H54 (cell line): Measurements from ENCODE around the gene PLAAT1.

Experiments used
- DNase-seq: peaks from one replicate; pipeline ENCODE4 v3.0.0; 2011; ENCODE audit warnings: low spot score, mixed read lengths; ENCODE audit not compliant: insufficient read length
- FAIRE-seq: peaks from 3 replicates; lab custom pipeline; 2011; peaks lifted over from hg19 to GRCh38; lab: Jason Lieb, UNC
- POLR2A ChIP-seq: IDR thresholded peaks from 2 replicates; pipeline ENCODE4 v1.6.1; 2011; ENCODE audit warnings: low read depth, mild to moderate bottlenecking, low read length

PLAAT1 gene

DNA sequence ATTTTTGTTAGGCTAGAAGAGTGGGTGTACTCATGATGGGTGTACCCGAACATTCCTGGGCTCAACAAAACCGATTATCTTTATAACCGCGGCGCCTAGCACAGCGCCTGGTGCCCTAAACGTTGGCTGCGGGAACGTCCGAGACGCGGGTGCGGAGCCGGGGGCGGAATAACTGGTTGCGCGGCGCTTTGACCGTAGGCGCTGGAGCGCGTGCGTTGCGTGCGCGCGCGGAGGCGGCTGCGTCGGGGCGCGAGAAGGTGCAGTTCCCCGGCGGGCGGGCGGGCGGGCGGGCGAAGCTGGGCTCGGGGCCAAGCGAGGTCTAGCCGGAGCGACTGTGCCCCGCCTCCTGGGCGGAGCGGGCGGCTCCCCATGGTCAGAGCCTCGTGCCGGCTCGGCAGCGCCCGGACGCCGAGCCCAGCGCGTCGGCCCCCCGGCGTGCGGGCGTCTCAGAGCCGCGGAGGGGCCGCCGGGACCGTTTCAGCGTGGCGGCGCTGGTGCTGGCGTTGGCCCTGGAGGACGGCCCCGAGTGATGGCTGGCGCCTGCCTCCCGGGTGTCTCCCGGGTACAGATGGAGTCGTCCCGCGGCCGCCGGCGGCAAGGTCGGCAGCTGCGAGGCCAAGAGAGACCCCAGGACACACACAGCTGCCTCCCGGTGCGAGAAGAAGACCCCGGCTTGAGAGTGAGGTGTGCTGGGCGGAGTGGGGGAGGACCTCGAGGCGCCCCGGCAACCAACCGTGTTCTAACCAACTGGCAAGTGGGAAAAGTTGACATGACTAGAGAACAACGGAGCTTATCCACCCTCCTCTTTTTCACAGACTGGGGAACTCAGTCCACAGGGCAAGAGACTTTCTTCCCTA, at the start of gene PLAAT1:
TSS of gene PLAAT1 (plus strand) at position 373 of the 857 bp plus-strand sequence. CDS start 14,429 bp downstream, outside the sequence.
- peak; percentile 44 for TF ChIP-seq POLR2A
- peak; percentile 88 for DNase-seq
- FAIRE-seq, result peak; percentile 91

DNA sequence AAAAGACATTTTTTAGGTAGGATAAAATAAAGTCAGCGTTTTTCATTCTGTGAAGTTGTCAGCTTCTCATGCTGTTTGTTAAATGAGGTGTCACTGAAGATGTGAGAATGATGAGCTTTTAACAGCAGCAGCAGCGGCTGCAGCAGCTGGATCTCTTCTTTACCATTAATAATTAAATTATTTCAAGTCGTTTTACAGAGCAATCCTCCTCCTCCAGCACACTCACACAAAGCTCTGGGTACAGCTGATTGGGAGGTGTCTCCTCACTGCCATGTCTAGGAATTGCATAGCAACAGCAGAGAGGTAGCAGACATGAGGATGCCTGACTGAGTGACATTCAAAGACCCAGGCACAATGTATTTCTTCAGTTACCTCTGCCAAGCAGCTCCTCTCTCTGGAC, 46.7 kb upstream of the PLAAT1 start:
- DNase-seq (no peak), FAIRE-seq (no peak)
- TF ChIP-seq POLR2A, result no peak

DNA sequence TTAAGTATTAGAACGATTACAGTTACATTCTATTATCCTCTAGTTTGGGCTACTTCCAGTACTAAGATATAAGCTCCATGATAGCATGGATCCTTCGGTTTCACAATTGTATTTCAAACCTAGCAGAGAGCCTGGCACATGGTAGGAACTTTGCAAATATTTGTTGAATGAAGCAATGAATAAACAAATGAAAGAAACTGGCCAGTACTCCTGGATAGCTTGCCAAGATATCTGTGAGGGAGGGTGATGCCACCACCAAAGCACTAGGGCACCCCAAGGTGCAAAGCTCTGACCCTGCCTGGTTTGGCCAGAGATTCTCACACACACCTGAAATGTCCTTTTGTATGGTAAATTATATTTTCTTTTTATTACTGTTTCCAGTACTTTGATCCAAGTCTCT, 44.3 kb upstream of the PLAAT1 start:
- FAIRE-seq, result no peak
- no peak for DNase-seq
- no peak for TF ChIP-seq POLR2A

DNA sequence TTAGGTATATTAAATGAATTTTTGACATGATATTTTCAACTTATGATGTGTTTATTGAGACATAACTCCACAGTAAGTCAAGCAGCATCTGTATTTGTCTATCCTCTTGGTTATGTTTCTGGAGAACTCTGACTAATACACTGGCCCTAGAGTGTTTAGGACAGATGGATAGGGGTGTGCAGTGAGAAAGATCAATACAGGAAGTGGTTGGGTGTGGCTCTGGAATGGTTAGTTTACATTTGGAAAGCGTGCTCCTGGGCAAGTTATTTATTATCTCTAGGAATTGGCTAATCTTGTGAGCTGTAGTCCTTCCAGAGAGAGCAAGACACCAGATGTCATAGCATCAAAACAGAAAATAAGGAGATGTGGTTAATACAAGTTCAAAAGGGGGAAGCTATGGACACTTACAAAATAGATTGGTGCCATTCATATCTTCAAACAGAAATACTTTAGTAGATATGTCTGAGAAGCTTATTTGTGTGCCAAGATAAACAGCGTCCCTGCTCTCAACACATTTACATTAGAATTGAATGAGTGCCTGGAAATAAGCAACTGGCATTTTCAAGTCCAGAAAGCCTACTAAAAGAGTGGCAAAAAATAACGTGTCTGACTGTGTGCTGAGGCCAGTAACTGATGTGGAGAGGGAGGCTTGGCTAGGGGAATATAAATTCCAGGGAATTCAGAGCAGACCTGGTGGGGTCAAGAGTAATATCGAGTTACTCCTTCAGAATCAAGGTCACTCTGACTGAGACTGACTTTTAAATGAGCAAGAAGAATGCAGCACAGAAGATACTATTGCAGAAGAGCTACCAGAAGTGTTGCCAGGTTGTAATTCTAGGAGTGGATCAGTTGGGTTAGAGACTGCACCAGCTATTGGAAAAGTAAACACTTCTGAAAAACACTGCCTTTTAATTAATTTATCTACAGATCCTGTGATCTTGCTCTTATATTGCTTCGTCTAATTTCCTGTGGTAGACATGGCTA, 33.4 kb upstream of the PLAAT1 start:
- TF ChIP-seq POLR2A, result no peak
- DNase-seq (no peak), FAIRE-seq (no peak)

DNA sequence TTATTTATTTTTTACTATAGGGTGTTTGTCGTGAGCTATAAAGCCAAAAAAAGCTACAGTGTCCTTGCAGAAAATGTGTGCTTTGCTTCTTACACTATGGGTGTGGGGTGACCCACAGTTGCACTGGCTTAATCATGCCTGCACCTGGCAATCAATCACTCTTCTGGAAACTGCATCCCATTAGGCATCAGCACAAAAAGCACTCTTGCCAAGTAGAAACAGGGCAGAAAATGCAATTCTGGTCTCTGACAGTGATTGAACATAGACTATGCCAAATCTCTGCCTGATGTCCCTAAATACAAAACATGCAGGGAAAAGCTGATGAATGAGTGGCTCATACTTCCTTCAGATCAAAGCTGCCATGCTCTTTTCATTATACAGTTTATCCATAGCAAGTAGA, 30.4 kb upstream of the PLAAT1 start:
- FAIRE-seq (no peak), DNase-seq (no peak)

DNA sequence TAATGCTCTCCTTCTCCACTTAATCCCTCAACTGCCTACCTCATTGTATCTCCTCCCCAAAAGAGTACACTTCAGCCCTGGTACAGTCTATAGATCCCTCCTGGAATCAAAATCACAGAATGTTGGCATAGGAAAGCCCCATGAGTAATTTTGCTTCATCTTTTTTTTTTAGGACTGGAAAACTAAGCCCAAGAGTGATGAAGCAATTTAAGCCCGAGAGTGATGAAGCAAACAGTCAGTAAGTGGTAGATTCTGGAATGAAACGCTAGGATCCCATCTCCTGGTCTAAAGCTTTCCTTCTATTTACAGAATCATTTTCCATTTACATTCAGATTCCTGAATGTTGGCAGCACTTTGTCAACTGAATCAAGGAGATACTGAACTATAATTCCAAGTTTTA, 29.8 kb upstream of the PLAAT1 start:
- no peak for DNase-seq
- TF ChIP-seq POLR2A, result no peak
- FAIRE-seq, result no peak

More for the DNA sequence above, 30.4 kb upstream of the PLAAT1 start:
- TF ChIP-seq POLR2A, result no peak

DNA sequence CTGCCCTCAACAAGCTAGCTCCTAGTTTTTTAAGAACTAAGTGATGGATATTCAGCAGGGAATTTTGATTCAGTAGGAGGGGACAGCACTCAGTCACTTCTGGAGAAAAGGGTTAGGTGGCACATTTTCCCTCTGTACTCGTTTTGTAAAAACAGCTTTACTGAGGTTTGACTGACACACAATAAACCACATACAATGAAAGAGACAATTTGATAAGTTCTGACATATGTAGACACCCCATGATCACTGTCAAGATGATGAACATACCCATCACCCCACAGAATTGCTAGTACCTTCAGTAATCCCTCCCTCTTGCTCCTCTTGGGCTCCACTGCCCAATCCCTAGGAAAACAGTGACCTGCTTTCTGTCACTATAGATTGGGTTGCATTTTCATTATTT, 29.0 kb upstream of the PLAAT1 start:
- DNase-seq, result no peak
- no peak for TF ChIP-seq POLR2A
- FAIRE-seq, result no peak

DNA sequence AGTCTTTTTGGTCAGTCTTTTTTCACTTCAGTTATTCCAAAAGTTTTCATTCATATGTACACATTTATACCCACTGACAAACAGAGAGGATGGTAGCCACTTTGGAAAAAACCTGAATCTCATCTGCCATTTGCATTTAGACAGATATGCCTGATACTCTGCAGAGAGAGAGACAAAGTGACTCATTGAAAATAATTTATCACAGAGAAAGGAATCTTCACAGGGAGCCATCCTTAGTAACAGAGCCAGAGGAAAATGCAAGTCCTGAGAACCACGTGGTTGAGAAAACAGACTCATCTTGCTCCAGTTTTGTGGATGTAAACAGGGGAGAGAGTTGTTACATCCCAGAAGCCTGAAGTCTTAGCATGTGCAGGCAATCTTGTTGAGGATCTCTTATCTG, 28.2 kb upstream of the PLAAT1 start:
- FAIRE-seq (no peak), DNase-seq (no peak)
- TF ChIP-seq POLR2A, result no peak

DNA sequence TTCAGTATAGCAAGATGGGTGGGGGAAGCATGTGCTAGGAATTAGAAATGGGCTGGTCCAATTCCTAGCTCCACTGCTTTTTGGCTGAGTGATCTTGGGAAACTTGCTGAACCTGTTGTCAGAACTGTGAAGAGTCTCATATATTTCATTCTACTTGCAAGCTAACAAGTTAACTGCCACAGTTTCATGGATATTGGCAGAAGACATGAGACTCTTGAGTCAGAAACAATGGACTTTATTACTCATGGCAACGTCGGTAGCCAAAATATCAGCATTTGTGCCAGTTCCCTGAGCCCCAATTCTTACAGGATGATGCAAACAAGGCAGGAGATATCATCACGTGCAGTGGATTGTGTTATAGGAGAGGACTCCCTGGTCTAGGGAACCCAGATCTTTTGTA, 26.6 kb upstream of the PLAAT1 start:
- DNase-seq, result no peak
- FAIRE-seq, result no peak
- TF ChIP-seq POLR2A, result no peak

DNA sequence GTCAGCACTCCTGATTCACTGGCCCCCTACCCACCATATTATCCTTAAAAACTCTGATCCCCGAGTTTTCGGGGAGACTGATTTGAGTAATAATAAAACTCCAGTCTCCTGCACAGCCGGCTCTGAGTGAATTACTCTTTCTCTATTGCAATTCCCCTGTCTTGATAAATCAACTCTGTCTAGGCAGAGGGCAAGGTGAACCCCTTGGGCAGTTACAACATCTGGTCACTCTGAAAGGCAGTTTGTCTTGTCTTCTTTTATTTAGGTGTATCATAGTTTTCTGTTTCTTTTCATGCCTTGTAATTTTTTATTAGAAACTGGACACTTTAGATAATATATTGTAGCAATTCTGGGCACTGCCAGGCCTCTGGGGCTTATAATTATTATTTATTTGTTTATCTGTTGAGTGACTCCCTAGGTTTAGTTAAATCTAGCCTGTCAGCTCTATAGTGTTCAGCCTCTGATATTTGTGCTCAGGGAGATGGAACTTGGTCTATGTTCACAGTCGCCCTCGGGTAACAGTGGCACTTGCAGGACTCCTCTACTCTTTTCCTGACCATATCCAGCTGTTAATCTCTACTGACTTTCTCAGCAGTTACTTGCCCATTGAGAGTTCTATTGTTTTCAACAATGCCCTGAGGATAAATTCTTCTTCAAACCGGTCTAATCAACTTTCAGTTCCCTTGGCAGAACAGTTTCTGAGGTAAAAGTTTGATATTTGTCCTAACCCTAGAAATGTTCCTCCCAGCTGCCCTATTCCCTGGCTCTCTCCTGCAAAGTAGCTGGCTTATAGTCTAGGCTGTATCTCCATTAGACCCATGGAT, 15.5 kb upstream of the PLAAT1 start:
- DNase-seq (no peak), FAIRE-seq (peak; percentile 6)
- no peak for TF ChIP-seq POLR2A

DNA sequence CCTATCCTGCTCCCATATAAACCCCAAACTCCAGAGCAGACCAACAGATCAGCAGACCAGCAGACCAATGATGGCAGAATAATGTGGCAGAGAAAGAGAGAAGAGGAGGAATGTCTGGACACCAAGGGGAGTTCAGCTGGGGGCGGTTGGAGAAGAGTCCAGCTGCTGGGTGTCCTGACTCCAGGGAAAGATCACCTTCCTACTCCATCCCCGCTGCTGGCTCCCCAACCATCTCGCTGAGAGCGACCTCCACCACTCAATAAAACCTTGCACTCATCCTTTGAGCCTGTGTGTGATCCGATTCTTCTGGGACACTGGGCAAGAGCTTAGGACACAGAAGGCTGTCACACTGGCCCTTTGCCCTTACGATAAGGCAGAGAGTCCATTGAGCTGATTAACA, 12.8 kb upstream of the PLAAT1 start:
- DNase-seq, result no peak
- no peak for FAIRE-seq
- TF ChIP-seq POLR2A, result no peak

DNA sequence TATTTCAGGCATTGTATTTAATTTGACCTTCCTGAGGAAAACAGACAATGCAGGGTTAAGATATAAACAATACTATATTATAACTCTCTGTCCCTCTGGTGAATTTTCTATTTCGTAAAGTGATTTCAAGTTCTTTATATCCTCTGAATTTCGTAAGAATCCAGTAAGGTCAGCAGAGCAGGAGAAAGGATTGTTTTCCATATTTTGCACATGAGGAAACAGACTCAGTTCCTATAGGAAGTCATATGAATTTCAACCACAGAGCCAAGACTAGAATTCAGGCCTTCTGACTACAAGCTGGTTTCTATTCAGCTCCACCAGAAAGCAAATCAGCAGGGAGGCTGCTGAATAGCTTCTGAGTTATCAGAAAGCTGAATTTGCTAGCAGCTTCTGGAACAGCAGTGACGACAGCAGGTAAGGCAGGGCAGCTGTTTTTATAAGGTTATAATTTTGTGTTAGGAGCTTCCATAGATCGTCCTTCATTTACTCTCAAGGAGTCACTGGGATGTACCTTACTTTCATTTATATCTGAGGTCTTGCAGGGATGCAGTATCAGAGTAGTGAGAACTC, 11.1 kb upstream of the PLAAT1 start:
- no peak for FAIRE-seq

DNA sequence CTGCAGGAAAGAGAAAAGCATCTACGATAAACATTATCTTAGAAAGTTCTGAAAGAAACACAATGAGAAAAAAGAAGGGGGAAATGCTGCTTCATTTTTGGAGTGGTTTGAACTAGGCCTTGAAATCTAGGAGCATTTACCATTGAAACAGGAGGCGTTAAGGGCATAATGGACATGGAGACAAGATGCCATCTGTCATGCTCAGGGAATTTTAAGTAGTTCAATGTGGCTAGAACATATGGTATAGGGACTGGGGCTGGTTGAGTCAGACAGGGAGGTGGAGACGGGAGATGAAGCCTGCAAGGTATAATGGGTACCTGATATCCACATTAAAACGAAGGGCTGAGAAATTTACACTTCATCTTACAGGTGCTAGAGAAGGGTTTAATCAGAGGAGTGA, 10.4 kb upstream of the PLAAT1 start:
- no peak for DNase-seq
- FAIRE-seq, result no peak
- TF ChIP-seq POLR2A, result no peak

More for the DNA sequence above, 11.1 kb upstream of the PLAAT1 start:
- TF ChIP-seq POLR2A, result no peak
- DNase-seq, result no peak
